ENCODE measurements around the gene C1orf21.

GRCh38 chr1:184462155-184462554 lies 75.3 kb downstream of the C1orf21 start:
- TF ChIP-seq POLR2A (IDR thresholded peaks at IDR 0.05), result no peak
- TF ChIP-seq CTCF (IDR thresholded peaks at IDR 0.05), result no peak
